K562 (cell line): Measurements from ENCODE around the gene GCDH. TPM values are rescaled to one million over a fixed set of nuclear protein-coding genes. Genes with fewer than 3 reads are reported as not detected.
"Not testable (repeated sequence)": the region's sequence is repeated elsewhere in the genome, so short reads cannot be mapped to it uniquely, and the experiment has no call there.

ENCODE experiments used
- ATAC-seq: fragments of 200-7000 bp; cut with Tn5 transposase; 3 replicates; pipeline ENCODE4 v1.9.1; 2020; ENCODE audit warnings: moderate library complexity
- BruUV-seq: library from RNA; stranded (reverse); fragments of 400-500 nt; replicated peaks from 2 replicates; lab custom pipeline; 2021; lab: Mats Ljungman, UMichigan
- CTCF ChIA-PET: fragments of 300-600 bp; formaldehyde crosslinking; extraction: SDS; loops from one replicate; lab custom pipeline; 2021; ENCODE audit warnings: low intra/inter-chr PET ratio; lab: Yijun Ruan, JAX
- POLR2A ChIA-PET: fragments of 300-600, 350-650 bp; sonication (Branson Sonifier 250); formaldehyde crosslinking; extraction: SDS; loops from one replicate; lab custom pipeline; 2021; ENCODE audit warnings: antibody characterized with exemption, inconsistent platforms; lab: Yijun Ruan, JAX
- DNase-seq, 4 experiments: peaks; one replicate each; pipeline versions ENCODE4 v3.0.0 to v3.0.0-alpha.2; 2011 to 2018; ENCODE audit warnings: low spot score in 3 of 4, mixed read lengths in 3 of 4; ENCODE audit errors: extremely low read depth in 1 of 4
- FAIRE-seq: peaks from 2 replicates; lab custom pipeline; 2011; peaks lifted over from hg19 to GRCh38; lab: Jason Lieb, UNC
- H2AFZ ChIP-seq: 2 replicates; pipeline ENCODE4 v1.6.0; 2011; ENCODE audit warnings: low read depth, low read length, control low read depth, inconsistent platforms
- H3K27ac ChIP-seq: fragments of 200-600 bp; 3 replicates; pipeline ENCODE4 v1.8.0; 2011; ENCODE audit warnings: low read depth, mild to moderate bottlenecking, control low read depth, inconsistent platforms, low read length, moderate library complexity, mixed read lengths; ENCODE audit errors: extremely low read depth
- H3K27me3 ChIP-seq, 2 experiments: fragments of 300-600 bp in 1 of 2; 2 replicates in 1 of 2; 3 replicates in 1 of 2; pipeline versions ENCODE4 v1.6.0 to v1.8.0; 2011; ENCODE audit warnings: inconsistent platforms in 2 of 2, low read length in 2 of 2, mild to moderate bottlenecking in 1 of 2, mixed read lengths in 1 of 2, moderate library complexity in 1 of 2; ENCODE audit not compliant: control insufficient read depth in 2 of 2, insufficient read depth in 2 of 2
- H3K36me3 ChIP-seq: fragments of 300-600 bp; 3 replicates; pipeline ENCODE4 v1.8.0; 2011; ENCODE audit warnings: mild to moderate bottlenecking, low read length, inconsistent platforms; ENCODE audit not compliant: control insufficient read depth, insufficient read depth
- H3K4me1 ChIP-seq, 2 experiments: fragments of 200-600 bp in 1 of 2; replicated peaks in 1 of 2; 2 replicates in 1 of 2; 3 replicates in 1 of 2; pipeline versions ENCODE4 v1.5.1 to v1.8.0; 2011; ENCODE audit warnings: inconsistent platforms in 2 of 2, low read length in 2 of 2, mild to moderate bottlenecking in 1 of 2, mixed read lengths in 1 of 2, moderate library complexity in 1 of 2; ENCODE audit not compliant: control insufficient read depth in 2 of 2, insufficient read depth in 2 of 2
- H3K4me2 ChIP-seq: 2 replicates; pipeline ENCODE4 v1.6.1; 2011; ENCODE audit warnings: low read length, control low read depth, inconsistent platforms, mixed read lengths; ENCODE audit not compliant: insufficient read depth
- H3K4me3 ChIP-seq: fragments of 200-600 bp; sonication (generic), shearing (Covaris generic); 2 replicates; pipeline ENCODE4 v1.5.1; 2016; ENCODE audit warnings: control low read depth, inconsistent platforms
- H3K79me2 ChIP-seq: fragments of 200-600 bp; 3 replicates; pipeline ENCODE4 v1.8.0; 2011; ENCODE audit warnings: low read length, inconsistent platforms; ENCODE audit not compliant: control insufficient read depth, insufficient read depth
- H3K9ac ChIP-seq, 2 experiments: 2 replicates each; pipeline versions ENCODE4 v1.6.0 to v1.6.1; 2011; ENCODE audit warnings: low read depth in 2 of 2, low read length in 2 of 2, control low read depth in 1 of 2, inconsistent platforms in 1 of 2, mild to moderate bottlenecking in 1 of 2, mixed read lengths in 1 of 2; ENCODE audit not compliant: insufficient read depth in 1 of 2
- H3K9me1 ChIP-seq: one replicate; pipeline ENCODE4 v1.6.0; 2011; ENCODE audit warnings: inconsistent platforms, mild to moderate bottlenecking, low read length, moderate library complexity; ENCODE audit not compliant: control insufficient read depth, insufficient read depth
- H3K9me3 ChIP-seq: replicated peaks from 2 replicates; pipeline ENCODE4 v1.5.1; 2011; ENCODE audit warnings: low read depth, low read length, inconsistent platforms; ENCODE audit not compliant: control insufficient read depth, insufficient read depth
- H4K20me1 ChIP-seq: replicated peaks from 2 replicates; pipeline ENCODE4 v1.6.1; 2011; ENCODE audit warnings: low read length, inconsistent platforms, mixed read lengths; ENCODE audit not compliant: control insufficient read depth, insufficient read depth
- CBFA2T3 ChIP-seq: fragments of 450-650 bp; IDR thresholded peaks from 2 replicates; pipeline ENCODE4 v1.6.1; 2017
- CBX1 ChIP-seq: sonication (generic); IDR thresholded peaks from 2 replicates; pipeline ENCODE4 v1.6.1; 2016; ENCODE audit warnings: antibody characterized with exemption, low read depth, mild to moderate bottlenecking
- HDAC1 ChIP-seq, 2 experiments: fragments of 450-650 bp; IDR thresholded peaks; 2 replicates each; pipeline ENCODE4 v1.6.1; 2016 to 2017; ENCODE audit warnings: inconsistent platforms in 1 of 2, mild to moderate bottlenecking in 1 of 2, moderate library complexity in 1 of 2
- KDM1A ChIP-seq, 2 experiments: fragments of 450-650 bp; IDR thresholded peaks; 2 replicates each; pipeline ENCODE4 v1.6.1; 2016; ENCODE audit warnings: mild to moderate bottlenecking in 2 of 2
- KHSRP ChIP-seq: fragments of 450-650 bp; IDR thresholded peaks from 2 replicates; pipeline ENCODE4 v1.6.1; 2017
- MLX ChIP-seq, 2 experiments: fragments of 450-650 bp in 1 of 2; sonication (generic) in 1 of 2; formaldehyde crosslinking; conservative IDR thresholded peaks; 2 replicates each; pipeline versions ENCODE4 v1.4.0 to v1.8.1; 2020 to 2022; ENCODE audit warnings: mild to moderate bottlenecking in 1 of 2, missing genetic modification reagents in 1 of 2
- PHF20 ChIP-seq: fragments of 450-650 bp; IDR thresholded peaks from 2 replicates; pipeline ENCODE4 v1.6.1; 2018; ENCODE audit not compliant: partially characterized antibody
- TAF7 ChIP-seq: fragments of 450-650 bp; IDR thresholded peaks from 2 replicates; pipeline ENCODE4 v1.6.1; 2016; ENCODE audit warnings: missing genetic modification characterization, missing compliant biosample characterization
- ZBTB12 ChIP-seq: fragments of 250-450 bp; sonication (Bioruptor Pico); IDR thresholded peaks from 2 replicates; pipeline ENCODE4 v1.4.0; 2020
- WGBS: fragments of 100-300 bp; shearing (Covaris generic); methylation state at CpG from one replicate; pipeline ENCODE4 v1.1.6; 2016; ENCODE audit warnings: low coverage, mixed read lengths; ENCODE audit not compliant: insufficient coverage; ENCODE audit errors: missing lambda C conversion rate; 5-methylcytosine and 5-hydroxymethylcytosine counted together
- in situ Hi-C: fragments of 300-500 bp; cut with MboI; formaldehyde crosslinking; loops from 4 replicates; pipeline ENCODE4 v1.15.0; 2018; ENCODE audit warnings: inconsistent platforms, mixed read lengths
- intact Hi-C: fragments of 100-400 bp; cut with micrococcal nuclease; formaldehyde crosslinking; loops from 2 replicates; pipeline ENCODE4 v1.14.2; 2022
- polyA plus RNA-seq, 8 experiments: library from polyadenylated mRNA; depleted of rRNA in 4 of 8; stranded (reverse) in 5 of 8; unstranded in 3 of 8; fragments of >200 nt; fragmentation: Nextera tagmentation in 2 of 8; fragmentation: Illumina TruSeq in 1 of 8; extraction: Ambion mirVana in 2 of 8; extraction: Trizol in 1 of 8; gene quantifications; 2 replicates each; pipeline versions ENCODE4 v1.2.1 to v1.2.3, GENCODE V29; 2011 to 2014; ENCODE audit warnings: inconsistent platforms in 1 of 8, missing spikeins in 1 of 8
- total RNA-seq, 7 experiments: library from RNA; depleted of rRNA in 6 of 7; stranded (reverse); fragments of >200 nt in 6 of 7; fragmentation: Illumina TruSeq in 2 of 7; extraction: Trizol in 2 of 7; gene quantifications; 2 replicates each; pipeline versions ENCODE4 v1.2.1 to v1.2.3, GENCODE V29; 2011 to 2021; ENCODE audit warnings: low replicate concordance in 1 of 7

GCDH gene
- total and polyA plus RNA-seq, 9 of the 15 experiments (the other 6 are each of a cell fraction or from before 2014, with no cell fraction given): 2.9 to 50.8 (median 19.1) TPM

GRCh38 chr19:12843999-12844732 is 46.8 kb upstream of the GCDH start (continued):
- TF ChIP-seq MLX (CRISPR knock-in tag; conservative IDR thresholded peaks at IDR 0.05) (no peak), TAF7 (no peak), PHF20 (peak; percentile 24), KDM1A (IDR thresholded peaks at IDR 0.05) (peak; percentile 59 to 74), ZBTB12 (no peak), CBFA2T3 (peak; percentile 15; the same call in 1 of the 2 replicates), HDAC1 (IDR thresholded peaks at IDR 0.05) (peak in 1 of 2 experiments; percentile 37; a peak in 1 of 4 replicates), CBX1 (no peak), KHSRP (no peak)

GRCh38 chr19:12846613-12847012 is 44.3 kb upstream of the GCDH start:
- not testable (repeated sequence) for H4K20me1 ChIP-seq, ATAC-seq, BruUV-seq, H3K9me3 ChIP-seq, DNase-seq, FAIRE-seq, H3K4me2 ChIP-seq, H3K79me2 ChIP-seq, H3K4me3 ChIP-seq, H3K9me1 ChIP-seq, H3K27me3 ChIP-seq, H3K27ac ChIP-seq, H2AFZ ChIP-seq, H3K9ac ChIP-seq
- in situ Hi-C loops (loop anchor here (5.0 kb wide), 1 partner anchor 79 kb away; no protein-coding TSS in a partner anchor), intact Hi-C loops (loop anchor here (2.0 kb wide), 1 partner anchor 130 kb away; no protein-coding TSS in a partner anchor)
- ChIA-PET CTCF (interaction anchor here (0.8 to 1.4 kb wide), 2 partner anchors 71 to 171 kb away, joined by 3 to 6 read pairs; partner anchors contain the start of gene HOOK2), POLR2A (interaction anchor here (0.5 to 0.7 kb wide), 3 partner anchors 34 to 147 kb away, joined by 3 to 4 read pairs (median 3); no protein-coding TSS in a partner anchor)
- WGBS: 81% methylated on average over 6 of the region's 7 CpGs
- H3K4me1 ChIP-seq: peaks cover 11 to 20% of the 10 kb centered on the region in 2 experiments
- H3K36me3 ChIP-seq: peaks cover 25% of the 10 kb centered on the region; the same call in 2 of the 3 replicates
